GM19468 (cell line): ENCODE data around the gene CRTAC1.

Experiments used
- ATAC-seq: cut with Tn5 transposase; IDR thresholded peaks from one replicate; pipeline ENCODE4 v1.9.1; 2021; ENCODE audit warnings: mild to moderate bottlenecking, moderate library complexity, moderate number of reproducible peaks; ENCODE audit not compliant: unreplicated experiment; ENCODE audit errors: extremely low read depth

The CRTAC1 gene

GRCh38 chr10:97904576-97904975 is 125.8 kb downstream of the CRTAC1 start:
- no peak for ATAC-seq

DNA sequence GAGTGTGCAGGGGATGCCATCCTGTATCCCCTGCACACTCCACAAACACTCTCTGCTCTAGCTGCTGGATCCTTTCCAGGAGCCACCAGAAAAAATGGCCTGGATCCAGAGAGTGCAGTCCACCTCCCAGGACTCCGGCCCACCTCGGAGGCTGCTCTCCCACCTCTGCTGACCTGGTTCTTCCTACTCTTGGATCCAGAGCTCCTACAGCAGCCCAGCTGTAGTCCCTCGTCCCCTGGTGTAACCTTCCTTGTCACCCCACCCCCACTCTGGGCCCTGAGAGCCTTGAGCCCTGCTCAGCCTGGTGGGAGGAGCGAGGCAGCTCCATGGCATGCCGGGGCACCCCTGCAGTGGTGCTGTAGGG is 126.4 kb downstream of the CRTAC1 start:
- ATAC-seq, result no peak

- ATAC-seq, result no peak
These were observed 127.0 kb downstream of the CRTAC1 start for GRCh38 chr10:97903128-97904017.

DNA sequence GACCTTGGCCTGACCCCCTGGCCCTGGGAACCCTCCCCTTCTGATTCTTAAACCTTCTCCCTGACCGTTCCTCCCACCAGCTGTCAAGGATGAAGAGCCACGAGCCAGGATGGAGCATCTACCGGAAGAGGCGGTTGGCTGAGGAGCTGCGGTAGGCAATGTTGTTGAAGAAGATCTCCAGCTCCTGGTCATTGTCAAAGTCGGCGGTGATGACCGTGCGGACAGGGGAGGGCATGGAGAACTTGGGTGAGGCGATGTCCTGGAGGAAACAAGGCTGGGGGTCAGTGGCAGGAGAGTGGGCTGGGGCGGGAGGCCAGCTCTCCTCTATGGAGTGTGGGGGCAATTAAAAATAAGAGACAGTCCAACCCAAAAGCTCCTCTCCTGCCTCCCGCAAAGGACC is 129.0 kb downstream of the CRTAC1 start:
- ATAC-seq, result no peak

- no peak for ATAC-seq
These were observed 132.0 kb downstream of the CRTAC1 start for GRCh38 chr10:97898429-97898828.

GRCh38 chr10:97896756-97897358 is 133.6 kb downstream of the CRTAC1 start:
- no peak for ATAC-seq

DNA sequence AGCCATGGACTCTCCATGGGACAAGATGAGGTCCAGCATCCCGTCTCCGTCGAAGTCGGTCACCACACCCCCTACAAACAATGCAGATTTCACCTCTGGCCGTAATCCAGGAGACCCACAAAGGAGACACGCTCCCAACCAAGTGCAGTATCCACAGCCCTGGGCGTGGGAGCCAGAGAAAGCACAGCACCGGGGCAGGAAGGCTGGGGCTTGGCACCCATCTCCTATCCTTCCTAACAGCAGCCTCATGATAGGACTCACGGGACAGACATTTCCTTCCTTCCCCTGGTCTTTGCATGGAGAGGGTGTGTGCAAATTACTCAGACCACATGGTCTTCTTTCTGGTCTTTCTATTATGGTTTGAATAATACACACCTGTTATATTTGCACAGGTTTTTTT is 134.5 kb downstream of the CRTAC1 start:
- no peak for ATAC-seq

- ATAC-seq, result no peak
These were observed 135.3 kb downstream of the CRTAC1 start for GRCh38 chr10:97895084-97895483.

- ATAC-seq, result no peak
These were observed 136.3 kb downstream of the CRTAC1 start for GRCh38 chr10:97894092-97894491.

DNA sequence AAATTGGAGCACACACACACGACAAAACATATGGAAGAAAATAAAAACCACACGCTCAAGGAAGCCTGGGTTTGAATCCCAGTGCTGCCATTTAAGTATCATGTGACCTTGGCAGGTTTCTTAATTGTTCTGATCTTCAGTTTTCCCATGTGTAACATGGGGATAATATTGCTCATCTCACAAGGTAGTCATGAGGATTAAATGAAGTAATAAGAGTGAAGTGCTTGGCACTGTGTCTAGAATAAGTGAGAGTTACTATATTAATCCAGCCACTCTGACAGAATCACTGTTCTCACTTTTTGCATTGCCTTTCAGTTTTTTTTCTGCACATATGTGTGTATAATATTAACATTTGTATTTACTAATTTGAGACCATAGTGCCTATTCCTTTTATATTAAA is 137.5 kb downstream of the CRTAC1 start:
- ATAC-seq, result no peak

DNA sequence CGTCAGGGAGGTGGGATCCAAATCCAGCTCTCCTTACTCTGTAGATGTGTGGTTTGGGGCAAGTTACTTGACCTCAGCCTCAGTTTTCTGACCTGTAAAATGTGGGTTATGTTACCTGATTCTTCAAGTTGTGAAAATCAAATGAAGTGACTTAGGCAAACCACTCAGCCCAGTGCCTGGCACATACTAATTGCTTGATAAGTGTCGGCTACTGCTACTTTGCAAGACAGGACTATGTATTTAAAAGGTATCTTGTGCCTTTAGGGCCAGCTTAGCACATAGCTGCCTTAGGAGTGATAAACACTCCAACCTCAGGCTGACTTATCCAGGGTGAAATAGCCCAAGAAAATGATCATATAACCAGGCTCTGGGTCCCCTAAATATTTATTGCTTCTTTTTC is 137.9 kb downstream of the CRTAC1 start:
- no peak for ATAC-seq

DNA sequence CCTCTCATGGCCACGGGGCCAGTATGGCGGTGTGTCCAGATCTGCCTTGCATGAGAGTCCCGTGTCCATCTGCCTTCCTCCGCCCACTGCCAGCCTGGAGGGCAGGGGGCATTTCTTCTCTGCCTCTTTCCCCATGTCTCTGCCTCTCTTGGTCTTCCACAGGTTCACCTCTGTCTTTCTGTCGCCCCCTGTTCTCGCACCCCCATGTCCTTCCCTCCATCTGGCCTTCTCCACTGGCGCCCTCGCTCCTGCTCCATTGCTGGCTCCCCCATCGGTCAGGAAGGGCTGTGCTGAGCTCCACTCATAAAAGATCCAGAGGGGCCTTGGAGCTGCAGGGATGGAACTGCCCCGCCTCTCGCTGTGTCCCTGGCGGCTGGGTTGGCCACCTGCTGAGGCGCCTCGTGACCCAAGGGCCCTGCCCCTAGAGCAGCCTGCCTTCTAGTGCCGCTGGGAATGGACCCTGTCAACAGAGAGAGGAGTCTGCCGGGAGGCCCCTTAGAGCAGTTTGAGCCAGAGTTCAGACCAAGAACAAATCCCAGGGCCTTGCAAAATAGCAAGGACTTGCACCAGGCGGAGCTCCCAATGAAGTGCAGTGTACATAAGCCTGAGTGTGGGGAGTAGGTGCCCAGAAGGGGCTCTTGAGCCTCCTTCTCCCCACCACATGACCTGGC is 138.8 kb downstream of the CRTAC1 start:
- no peak for ATAC-seq

GRCh38 chr10:97889461-97890265 is 140.8 kb downstream of the CRTAC1 start:
- no peak for ATAC-seq

DNA sequence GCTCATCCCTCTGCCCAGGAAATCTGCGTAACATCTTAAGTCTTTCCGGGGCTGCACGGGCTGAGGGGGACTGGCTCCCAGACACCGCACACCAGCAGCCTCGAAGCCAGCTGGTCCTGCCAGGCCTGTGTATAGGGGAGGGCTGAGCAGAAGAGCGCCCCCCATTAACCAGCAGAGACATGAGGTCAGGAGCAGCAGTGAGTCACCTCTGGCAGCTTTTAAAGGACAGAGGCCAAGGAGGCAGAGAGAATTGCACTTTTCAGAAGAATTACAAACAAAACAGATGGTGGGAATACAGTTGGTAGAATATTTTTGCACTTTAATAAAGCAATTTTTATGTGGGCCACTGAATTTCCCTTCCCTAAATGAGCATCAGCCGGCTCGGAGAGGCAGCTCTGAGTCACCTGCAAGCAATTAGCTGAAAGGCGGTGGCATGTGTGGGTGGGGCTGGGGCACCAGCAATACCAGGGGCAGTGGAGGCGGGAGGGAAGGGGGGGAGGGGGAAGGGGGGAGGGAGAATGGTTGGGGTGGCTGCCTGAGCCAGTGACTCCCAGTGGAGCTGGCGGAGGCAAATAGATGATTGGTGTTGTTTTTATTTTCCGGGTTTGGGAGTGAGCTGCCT is 141.7 kb downstream of the CRTAC1 start:
- no peak for ATAC-seq

GRCh38 chr10:97888134-97888533 is 142.3 kb downstream of the CRTAC1 start:
- no peak for ATAC-seq

DNA sequence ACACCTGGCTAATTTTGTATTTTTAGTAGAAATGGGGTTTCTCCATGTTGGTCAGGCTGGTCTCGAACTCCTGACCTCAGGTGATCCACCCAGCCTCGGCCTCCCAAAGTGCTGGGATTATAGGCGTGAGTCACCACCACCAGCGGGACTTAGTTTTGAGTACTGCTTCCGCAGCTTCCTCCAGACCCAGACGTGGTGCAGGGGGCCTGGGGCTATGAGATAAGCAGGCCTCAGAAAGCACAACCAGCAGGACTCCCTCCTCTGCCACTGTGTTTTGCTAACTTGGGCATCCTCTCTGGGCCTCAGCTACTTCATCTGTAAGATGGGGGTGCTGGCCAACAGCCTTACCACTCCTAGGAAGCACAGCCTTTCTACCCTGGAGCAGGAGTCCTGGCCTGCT is 143.0 kb downstream of the CRTAC1 start:
- no peak for ATAC-seq

- ATAC-seq, result no peak
These were observed 144.1 kb downstream of the CRTAC1 start for GRCh38 chr10:97886286-97886685.

DNA sequence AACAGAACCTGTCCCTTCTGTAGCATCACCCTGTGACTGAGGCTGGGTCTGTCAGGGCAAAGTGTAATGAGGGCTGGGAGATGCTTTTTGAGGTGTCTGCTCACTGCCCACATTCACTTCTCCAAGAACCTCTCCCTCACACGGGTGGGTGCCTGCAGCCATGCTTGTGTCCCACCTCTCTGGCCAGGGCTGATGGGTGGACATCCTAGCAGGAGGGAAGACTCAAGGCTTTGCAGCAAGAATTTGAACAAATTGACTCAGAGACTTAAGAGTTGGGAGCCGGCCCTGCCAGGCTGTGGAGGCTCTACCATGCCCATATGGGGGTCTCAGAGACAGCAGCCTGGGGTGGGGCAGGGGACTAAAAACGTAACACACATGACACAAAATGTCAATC is 147.3 kb downstream of the CRTAC1 start:
- no peak for ATAC-seq

DNA sequence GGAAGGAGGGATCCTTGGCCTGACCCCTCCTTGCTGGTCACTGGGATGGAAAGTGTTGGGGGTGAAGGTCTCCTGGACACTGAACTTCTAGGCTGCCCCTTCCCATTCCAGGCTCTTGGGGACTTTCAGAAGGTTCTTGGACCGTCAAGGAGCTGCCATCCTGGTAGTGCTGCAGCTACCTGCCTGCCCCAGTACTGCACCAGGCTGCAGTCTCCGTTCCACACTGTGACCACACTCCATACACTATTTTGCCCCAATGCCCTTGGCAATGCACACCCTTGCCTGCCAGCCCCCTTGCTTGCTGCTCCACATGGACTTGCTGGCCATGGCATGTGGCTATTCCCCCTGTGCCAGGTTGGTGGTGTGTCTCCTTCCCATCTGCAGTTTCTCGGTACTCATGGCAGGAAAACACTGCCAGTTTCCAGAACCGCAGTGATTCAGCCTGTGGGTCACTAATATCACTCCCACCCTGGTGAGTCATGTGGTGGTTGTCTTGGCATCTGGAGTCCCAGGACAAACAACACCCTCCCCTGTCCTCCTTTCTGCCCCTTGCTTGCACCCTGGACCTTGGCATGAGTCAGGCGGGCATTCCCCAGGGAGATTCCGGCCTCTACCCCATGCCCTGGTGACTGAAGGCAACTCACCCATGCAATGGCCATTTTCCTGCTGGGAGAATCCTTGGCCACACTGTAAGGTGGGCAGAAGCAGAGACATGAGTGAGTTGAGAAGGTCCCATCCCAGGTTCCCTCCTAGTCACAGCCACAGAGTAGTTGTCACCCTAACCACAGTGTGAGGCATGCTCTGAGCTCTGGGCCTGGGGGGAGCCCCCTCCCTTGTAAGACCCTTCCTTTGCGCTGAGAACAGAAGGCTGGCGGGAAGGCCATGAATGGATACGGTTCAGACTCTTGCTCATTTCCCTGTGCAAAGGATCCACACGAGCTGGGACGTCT is 148.0 kb downstream of the CRTAC1 start:
- no peak for ATAC-seq
